Bronchial epithelial cell (primary cell): ENCODE results near the gene NDUFS6. TPM values are rescaled to one million over a fixed set of nuclear protein-coding genes. Genes with fewer than 3 reads are reported as not detected.

ENCODE experiments used
- DNase-seq: peaks from one replicate; pipeline ENCODE4 v3.0.0-alpha.2; 2010; ENCODE audit warnings: low read depth
- FAIRE-seq: peaks from 2 replicates; lab custom pipeline; 2011; peaks lifted over from hg19 to GRCh38; lab: Jason Lieb, UNC
- H3K27me3 ChIP-seq: 2 replicates; pipeline ENCODE4 v1.5.1; 2011; ENCODE audit warnings: low read length; ENCODE audit not compliant: control insufficient read depth, insufficient read depth
- H3K36me3 ChIP-seq: 2 replicates; pipeline ENCODE4 v1.5.1; 2011; ENCODE audit warnings: low read length; ENCODE audit not compliant: control insufficient read depth, insufficient read depth
- H3K4me3 ChIP-seq: 2 replicates; pipeline ENCODE4 v1.5.1; 2011; ENCODE audit warnings: mild to moderate bottlenecking, low read depth, low read length, control low read depth
- total RNA-seq: library from RNA; depleted of rRNA; stranded (reverse); fragments of >200 nt; gene quantifications from 2 replicates; pipeline ENCODE4 v1.2.1, GENCODE V29; 2014
- TF ChIP-seq, protein P1 (sequence below): IDR thresholded peaks from 2 replicates; pipeline ENCODE4 v1.5.1; 2011; ENCODE audit warnings: mild to moderate bottlenecking, moderate library complexity, low read length, control low read depth, inconsistent platforms; ENCODE audit not compliant: insufficient read depth, severe bottlenecking

Gene NDUFS6
- total RNA-seq, 1 donor from 2014 or later = 21.1 TPM

DNA sequence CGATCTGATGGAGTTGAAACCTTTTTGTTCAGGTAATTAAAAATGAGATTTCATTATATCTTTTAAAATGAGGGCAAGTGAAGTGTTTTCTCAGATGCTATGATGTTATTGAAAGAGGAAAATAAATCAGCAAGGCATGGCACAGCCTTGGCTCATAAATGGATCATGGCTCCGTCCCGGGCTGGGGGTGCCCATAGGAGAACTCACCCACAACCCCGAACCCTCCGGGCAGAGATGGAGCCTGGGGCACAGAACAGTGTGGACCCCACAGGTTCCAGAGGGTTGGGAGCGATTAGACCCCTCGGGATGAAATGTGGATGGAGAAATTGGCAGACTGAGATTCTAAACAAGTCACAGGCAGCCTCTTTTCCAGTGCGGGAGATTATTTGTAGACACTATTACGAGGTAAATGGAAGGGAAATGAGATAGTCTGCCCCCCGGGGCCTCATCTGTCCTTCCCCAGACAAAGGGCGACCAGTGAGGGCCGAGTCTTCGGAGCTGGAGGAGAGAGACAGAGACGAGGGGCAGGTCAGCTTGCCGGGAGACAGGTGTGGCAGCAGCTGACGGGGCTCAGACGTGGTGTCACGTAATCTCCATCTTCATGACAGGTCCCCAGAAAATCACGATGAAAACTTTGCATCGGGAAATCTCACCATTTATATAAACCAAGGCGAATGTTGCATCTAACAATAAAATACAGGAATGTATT, 33.7 kb downstream of the NDUFS6 start:
- FAIRE-seq (no peak), DNase-seq (no peak)
- H3K4me3 ChIP-seq = no peak overlapping the region
- peaks cover 3% of the 10 kb centered on the region for H3K27me3 ChIP-seq
- TF ChIP-seq, protein P1, sequence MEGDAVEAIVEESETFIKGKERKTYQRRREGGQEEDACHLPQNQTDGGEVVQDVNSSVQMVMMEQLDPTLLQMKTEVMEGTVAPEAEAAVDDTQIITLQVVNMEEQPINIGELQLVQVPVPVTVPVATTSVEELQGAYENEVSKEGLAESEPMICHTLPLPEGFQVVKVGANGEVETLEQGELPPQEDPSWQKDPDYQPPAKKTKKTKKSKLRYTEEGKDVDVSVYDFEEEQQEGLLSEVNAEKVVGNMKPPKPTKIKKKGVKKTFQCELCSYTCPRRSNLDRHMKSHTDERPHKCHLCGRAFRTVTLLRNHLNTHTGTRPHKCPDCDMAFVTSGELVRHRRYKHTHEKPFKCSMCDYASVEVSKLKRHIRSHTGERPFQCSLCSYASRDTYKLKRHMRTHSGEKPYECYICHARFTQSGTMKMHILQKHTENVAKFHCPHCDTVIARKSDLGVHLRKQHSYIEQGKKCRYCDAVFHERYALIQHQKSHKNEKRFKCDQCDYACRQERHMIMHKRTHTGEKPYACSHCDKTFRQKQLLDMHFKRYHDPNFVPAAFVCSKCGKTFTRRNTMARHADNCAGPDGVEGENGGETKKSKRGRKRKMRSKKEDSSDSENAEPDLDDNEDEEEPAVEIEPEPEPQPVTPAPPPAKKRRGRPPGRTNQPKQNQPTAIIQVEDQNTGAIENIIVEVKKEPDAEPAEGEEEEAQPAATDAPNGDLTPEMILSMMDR = no peak
- H3K36me3 ChIP-seq = no peaks in the 10 kb centered on the region

DNA sequence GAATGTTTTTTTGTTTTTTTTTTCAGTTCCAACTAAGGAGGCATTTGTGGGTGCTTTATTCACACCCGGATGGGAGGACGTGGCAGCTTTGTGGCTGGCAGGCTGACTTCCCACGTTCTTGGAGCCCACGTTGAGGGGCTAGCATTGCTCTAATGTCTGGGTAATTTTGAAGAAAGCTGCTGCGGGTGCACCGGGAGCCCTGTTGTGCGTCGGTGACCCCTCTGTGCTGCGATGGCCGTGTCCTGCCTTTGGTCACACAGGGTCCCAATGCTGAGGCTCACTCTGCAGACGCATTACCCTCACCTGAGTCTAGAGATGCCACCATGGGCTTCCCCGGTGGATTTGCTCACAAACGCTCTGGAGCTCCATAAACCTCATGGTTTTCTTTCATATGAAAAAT, 34.2 kb downstream of the NDUFS6 start:
- Histone ChIP-seq H3K27me3 (peaks cover 3% of the 10 kb centered on the region), H3K36me3 (no peaks in the 10 kb centered on the region), H3K4me3 (no peak overlapping the region)
- TF ChIP-seq, protein P1 = no peak
- no peak for FAIRE-seq
- no peak for DNase-seq

DNA sequence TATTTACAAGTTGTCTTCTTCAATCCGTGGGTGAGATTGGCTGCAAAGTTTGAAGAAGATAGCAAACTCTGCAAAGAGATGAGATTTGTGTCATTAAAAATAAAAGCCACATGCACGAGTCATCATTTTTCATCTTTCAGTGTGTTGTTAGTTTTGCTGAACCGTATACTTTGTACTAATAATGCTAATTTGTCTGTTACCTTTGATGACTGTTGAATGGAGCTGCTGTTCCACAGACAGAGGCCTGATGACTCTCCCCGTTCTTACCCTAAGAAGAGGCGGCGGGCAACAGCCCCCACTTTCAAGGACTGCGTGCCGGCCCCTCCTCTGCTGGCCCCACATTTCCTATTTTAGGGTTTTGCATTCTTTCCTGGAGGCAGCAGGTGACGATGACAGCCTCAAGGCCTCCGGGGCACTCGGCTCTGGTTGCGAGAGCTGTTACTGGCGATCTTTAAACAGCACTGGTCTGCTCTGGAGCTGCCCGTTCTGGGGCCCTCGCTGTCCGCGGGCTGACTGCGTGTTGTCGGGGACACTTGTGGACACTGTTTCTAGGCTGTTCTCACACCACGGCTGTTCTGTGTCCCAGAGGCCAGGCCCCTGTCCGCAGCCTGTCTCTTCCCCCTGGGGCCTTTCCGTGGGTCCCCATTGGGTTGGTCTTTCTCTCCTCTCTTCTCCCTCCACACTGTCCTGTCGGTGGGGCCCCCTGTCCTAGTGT, 35.1 kb downstream of the NDUFS6 start:
- TF ChIP-seq, protein P1 = no peak
- DNase-seq = no peak
- FAIRE-seq = no peak
- no peaks in the 10 kb centered on the region for H3K36me3 ChIP-seq
- no peak overlapping the region for H3K4me3 ChIP-seq
- H3K27me3 ChIP-seq = peaks cover 3% of the 10 kb centered on the region

DNA sequence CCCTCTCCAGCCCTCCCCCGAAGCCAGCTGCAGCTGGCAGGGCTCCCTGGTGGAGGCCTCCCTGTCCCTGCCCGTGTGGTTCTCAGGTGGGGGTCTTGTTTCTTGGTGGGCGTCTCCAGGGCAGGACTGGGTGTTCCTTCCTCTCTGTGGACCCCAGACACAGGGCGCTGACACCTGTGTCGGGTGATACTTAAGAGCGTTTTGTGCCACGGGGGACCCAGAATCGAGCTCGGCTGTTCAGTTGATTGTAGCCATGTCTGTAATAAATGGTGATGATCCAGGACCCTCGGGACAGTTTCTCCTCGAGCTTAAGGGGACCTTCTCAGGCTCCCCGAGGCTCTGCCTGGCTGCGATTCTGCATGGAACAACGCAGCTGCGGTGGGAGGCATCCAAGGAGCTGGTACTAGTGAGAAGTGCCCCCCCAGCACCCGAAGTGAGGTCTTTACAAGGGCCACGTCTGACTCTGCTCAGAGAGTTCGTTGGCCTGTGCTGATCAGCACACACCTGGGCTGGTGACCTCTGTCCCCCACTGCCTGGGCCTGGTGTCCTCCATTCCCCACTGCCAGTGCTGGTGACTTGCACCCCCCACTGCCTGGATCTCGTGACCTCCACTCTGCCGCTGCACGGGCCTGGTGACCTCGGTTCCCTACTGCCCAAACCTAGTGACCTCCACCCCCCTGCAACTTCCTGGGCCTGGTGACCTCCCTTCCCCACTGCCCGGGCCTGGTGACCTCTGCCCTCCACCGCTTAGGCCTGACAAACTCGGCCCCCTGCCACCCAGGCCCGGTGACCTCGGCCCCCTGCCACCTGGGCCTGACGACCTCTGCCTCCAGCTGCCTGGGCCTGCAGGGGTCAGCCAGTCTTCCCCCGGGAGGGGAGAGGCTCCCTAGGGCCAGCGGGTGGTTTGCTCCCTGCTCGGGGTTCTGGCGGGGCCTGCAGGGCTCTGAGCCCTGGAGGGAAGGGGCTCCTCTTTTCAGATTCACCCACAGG, 36.0 kb downstream of the NDUFS6 start:
- TF ChIP-seq, protein P1 = no peak
- FAIRE-seq = no peak

DNA sequence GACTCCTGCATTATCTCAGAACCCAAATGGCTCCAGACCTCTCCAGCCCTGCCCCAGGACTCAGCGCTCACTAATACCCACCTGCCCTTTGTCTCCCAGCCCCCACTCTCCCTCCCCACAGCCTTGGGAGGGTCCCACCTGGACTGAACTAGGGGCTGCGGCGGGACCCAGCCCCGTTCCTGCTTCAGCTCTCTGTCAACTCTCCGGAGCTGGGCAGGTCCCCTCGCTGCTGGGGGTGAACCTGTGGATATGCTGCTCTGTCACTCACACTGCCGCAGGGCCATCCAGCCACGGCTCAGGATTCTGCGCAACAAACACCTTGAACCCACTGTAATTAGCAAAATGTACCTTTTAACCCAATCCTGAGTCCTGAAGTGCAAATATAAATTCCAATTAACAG, 36.8 kb downstream of the NDUFS6 start:
- TF ChIP-seq, protein P1 = no peak
- H3K36me3 ChIP-seq = no peaks in the 10 kb centered on the region
- no peak for FAIRE-seq
- no peak overlapping the region for H3K4me3 ChIP-seq
- peaks cover 1% of the 10 kb centered on the region for H3K27me3 ChIP-seq
- no peak for DNase-seq

More for the DNA sequence above, 36.0 kb downstream of the NDUFS6 start:
- no peaks in the 10 kb centered on the region for H3K36me3 ChIP-seq
- H3K27me3 ChIP-seq = peaks cover 3% of the 10 kb centered on the region
- no peak overlapping the region for H3K4me3 ChIP-seq
- no peak for DNase-seq
